H9 (cell line): ENCODE measurements around the gene MOXD1. TPM values are rescaled to one million over a fixed set of nuclear protein-coding genes. Genes with fewer than 3 reads are reported as not detected.

Experiments used
- DNase-seq: peaks from one replicate; pipeline ENCODE4 v3.0.0-alpha.2; 2017
- H2AFZ ChIP-seq: one replicate; pipeline ENCODE4 v1.6.1; 2013; ENCODE audit warnings: mild to moderate bottlenecking, low read length, control low read depth, moderate library complexity
- H2AK5ac ChIP-seq: 2 replicates; pipeline ENCODE4 v1.6.1; 2013; ENCODE audit warnings: low read length, control low read depth, mixed read lengths; ENCODE audit not compliant: insufficient read length
- H2BK120ac ChIP-seq: one replicate; pipeline ENCODE4 v1.6.1; 2013; ENCODE audit warnings: low read depth, mild to moderate bottlenecking, low read length, control low read depth, inconsistent platforms; ENCODE audit not compliant: poor library complexity, severe bottlenecking
- H2BK12ac ChIP-seq: 2 replicates; pipeline ENCODE4 v1.6.1; 2013; ENCODE audit warnings: low read length, control low read depth, mixed read lengths, low read depth; ENCODE audit not compliant: insufficient read length
- H2BK15ac ChIP-seq: 2 replicates; pipeline ENCODE4 v1.6.1; 2013; ENCODE audit warnings: low read depth, low read length, control low read depth
- H2BK20ac ChIP-seq: one replicate; pipeline ENCODE4 v1.6.1; 2013; ENCODE audit warnings: low read depth, mild to moderate bottlenecking, low read length, control low read depth, inconsistent platforms; ENCODE audit not compliant: poor library complexity, severe bottlenecking
- H2BK5ac ChIP-seq: 2 replicates; pipeline ENCODE4 v1.6.1; 2013; ENCODE audit warnings: low read length, control low read depth, mixed read lengths; ENCODE audit not compliant: insufficient read length
- H3K14ac ChIP-seq: 2 replicates; pipeline ENCODE4 v1.6.1; 2013; ENCODE audit warnings: low read length, control low read depth; ENCODE audit not compliant: insufficient read depth
- H3K18ac ChIP-seq: 2 replicates; pipeline ENCODE4 v1.6.1; 2013; ENCODE audit warnings: low read depth, mild to moderate bottlenecking, mixed read lengths, low read length, control low read depth; ENCODE audit not compliant: insufficient read length
- H3K23ac ChIP-seq: 2 replicates; pipeline ENCODE4 v1.6.1; 2013; ENCODE audit warnings: low read length, control low read depth, mixed read lengths, low read depth; ENCODE audit not compliant: insufficient read length
- H3K23me2 ChIP-seq: 2 replicates; pipeline ENCODE4 v1.6.1; 2013; ENCODE audit warnings: low read depth, mild to moderate bottlenecking, mixed read lengths, low read length, control low read depth; ENCODE audit not compliant: insufficient read length, poor library complexity, severe bottlenecking
- H3K27ac ChIP-seq: 2 replicates; pipeline ENCODE4 v1.5.1; 2013; ENCODE audit warnings: low read length, control low read depth, mixed read lengths, low read depth; ENCODE audit not compliant: insufficient read length
- H3K27me3 ChIP-seq: 2 replicates; pipeline ENCODE4 v1.6.1; 2013; ENCODE audit warnings: low read length, control low read depth, inconsistent platforms; ENCODE audit not compliant: insufficient read depth
- H3K4ac ChIP-seq: 2 replicates; pipeline ENCODE4 v1.6.1; 2013; ENCODE audit warnings: low read depth, mild to moderate bottlenecking, control low read depth, inconsistent platforms, low read length, moderate library complexity
- H3K4me1 ChIP-seq: 2 replicates; pipeline ENCODE4 v1.6.1; 2013; ENCODE audit warnings: low read length, control low read depth, inconsistent platforms; ENCODE audit not compliant: insufficient read depth
- H3K4me2 ChIP-seq: 2 replicates; pipeline ENCODE4 v1.6.1; 2013; ENCODE audit warnings: low read length, control low read depth, mixed read lengths; ENCODE audit not compliant: insufficient read length, insufficient read depth
- H3K56ac ChIP-seq: 2 replicates; pipeline ENCODE4 v1.6.1; 2013; ENCODE audit warnings: low read depth, mild to moderate bottlenecking, mixed read lengths, low read length, control low read depth; ENCODE audit not compliant: insufficient read length
- H3K79me1 ChIP-seq: 2 replicates; pipeline ENCODE4 v1.6.1; 2013; ENCODE audit warnings: low read depth, mild to moderate bottlenecking, moderate library complexity, low read length, control low read depth, inconsistent platforms; ENCODE audit not compliant: insufficient read depth, poor library complexity, severe bottlenecking
- H3K79me2 ChIP-seq: 2 replicates; pipeline ENCODE4 v1.6.1; 2013; ENCODE audit warnings: low read length, control low read depth, inconsistent platforms; ENCODE audit not compliant: insufficient read depth
- H3K9ac ChIP-seq: 2 replicates; pipeline ENCODE4 v1.6.1; 2013; ENCODE audit warnings: low read length, control low read depth, mixed read lengths; ENCODE audit not compliant: insufficient read length; ENCODE audit errors: extremely low read depth
- H3K9me3 ChIP-seq: one replicate; pipeline ENCODE4 v1.6.1; 2013; ENCODE audit warnings: low read depth, low read length, inconsistent platforms; ENCODE audit not compliant: control insufficient read depth
- H3T11ph ChIP-seq: one replicate; pipeline ENCODE4 v1.6.1; 2013; ENCODE audit warnings: mild to moderate bottlenecking, low read length, control low read depth, inconsistent platforms
- H4K20me1 ChIP-seq: one replicate; pipeline ENCODE4 v1.6.1; 2013; ENCODE audit not compliant: control insufficient read depth, insufficient read length, insufficient read depth
- H4K5ac ChIP-seq: 2 replicates; pipeline ENCODE4 v1.6.1; 2013; ENCODE audit warnings: low read depth, mild to moderate bottlenecking, mixed read lengths, low read length, control low read depth; ENCODE audit not compliant: insufficient read length
- H4K8ac ChIP-seq: replicated peaks from 2 replicates; pipeline ENCODE4 v1.6.1; 2013; ENCODE audit warnings: low read length, control low read depth, mixed read lengths, low read depth; ENCODE audit not compliant: insufficient read length
- H4K91ac ChIP-seq: 2 replicates; pipeline ENCODE4 v1.6.1; 2013; ENCODE audit warnings: low read depth, mild to moderate bottlenecking, moderate library complexity, mixed read lengths, low read length, control low read depth; ENCODE audit not compliant: insufficient read length
- H3K27ac Mint-ChIP-seq, 3 experiments: 2 replicates in 2 of 3; 3 replicates in 1 of 3; pipeline ENCODE4 v1.8.0; 2020 to 2021; ENCODE audit warnings: mixed read lengths in 3 of 3, mild to moderate bottlenecking in 1 of 3, moderate library complexity in 1 of 3
- H3K27me3 Mint-ChIP-seq: 2 replicates; pipeline ENCODE4 v1.8.0; 2021; ENCODE audit warnings: low read depth, mild to moderate bottlenecking, moderate library complexity, mixed read lengths
- H3K36me3 Mint-ChIP-seq, 3 experiments: 2 replicates in 2 of 3; 3 replicates in 1 of 3; pipeline ENCODE4 v1.8.0; 2020 to 2021; ENCODE audit warnings: low read depth in 3 of 3, mixed read lengths in 3 of 3; ENCODE audit not compliant: insufficient read depth in 1 of 3
- H3K4me1 Mint-ChIP-seq, 2 experiments: 2 replicates each; pipeline ENCODE4 v1.8.0; 2020; ENCODE audit warnings: mixed read lengths in 2 of 2
- H3K4me3 Mint-ChIP-seq, 2 experiments: 2 replicates in 1 of 2; 3 replicates in 1 of 2; pipeline ENCODE4 v1.8.0; 2020 to 2021; ENCODE audit warnings: mild to moderate bottlenecking in 2 of 2, mixed read lengths in 2 of 2, moderate library complexity in 1 of 2
- H3K9me3 Mint-ChIP-seq, 2 experiments: 2 replicates in 1 of 2; 3 replicates in 1 of 2; pipeline ENCODE4 v1.8.0; 2020; ENCODE audit warnings: mild to moderate bottlenecking in 2 of 2, mixed read lengths in 2 of 2, moderate library complexity in 1 of 2
- WGBS: extraction: QIAGEN DNeasy Blood & Tissue Kit; methylation state at CpG from one replicate; pipeline ENCODE4 v1.1.7; 2013; ENCODE audit warnings: missing lambda C conversion rate, low lambda C conversion rate, mixed read lengths; ENCODE audit not compliant: insufficient read length; ENCODE audit errors: extremely low coverage; 5-methylcytosine and 5-hydroxymethylcytosine counted together
- total RNA-seq: library from RNA; stranded (reverse); gene quantifications from 2 replicates; pipeline ENCODE4 v1.2.1, GENCODE V29; 2021
- TF ChIP-seq, protein P1 (sequence below): fragments of 200-600 bp; sonication (generic); conservative IDR thresholded peaks from 3 replicates; pipeline ENCODE4 v1.8.0; 2021; ENCODE audit warnings: antibody characterized with exemption, mild to moderate bottlenecking

Gene MOXD1
- total RNA-seq, 1 experiment from 2014 or later = 2.3 TPM

DNA sequence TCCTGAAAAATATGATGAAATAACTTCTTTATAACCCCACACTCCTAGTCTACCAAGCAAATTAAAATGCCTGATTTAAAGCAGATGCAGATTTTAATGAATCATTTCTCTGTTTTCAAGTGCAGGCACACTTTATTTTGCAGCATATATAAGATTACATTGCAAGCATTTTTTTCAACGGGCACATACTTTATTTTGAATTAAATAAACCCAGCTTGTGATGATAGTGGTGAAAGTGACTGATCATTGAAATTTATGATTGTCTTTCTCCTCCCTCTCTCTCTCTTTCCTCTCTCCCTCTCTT is 12.2 kb upstream of the MOXD1 start:
- no peaks in the 10 kb centered on the region for H3K79me2 ChIP-seq
- no peak overlapping the region for H3T11ph ChIP-seq
- no peak overlapping the region for H2AK5ac ChIP-seq
- H3K9ac ChIP-seq = no peak overlapping the region
- H2BK5ac ChIP-seq = no peak overlapping the region
- H3K14ac ChIP-seq = no peak overlapping the region
- no peaks in the 10 kb centered on the region; the same call in none of the 2 replicates for H3K27me3 Mint-ChIP-seq
- H3K18ac ChIP-seq = no peak overlapping the region
- no CpG with 5 or more reads among the region's 1 CpG for WGBS
- no peaks in the 10 kb centered on the region for H4K20me1 ChIP-seq
- no peak overlapping the region for H3K27ac ChIP-seq
- no peaks in the 10 kb centered on the region for H3K23me2 ChIP-seq
- H3K4me3 Mint-ChIP-seq = no peak overlapping the region
- H3K27me3 ChIP-seq = no peaks in the 10 kb centered on the region
- no peak overlapping the region for H3K56ac ChIP-seq
- no peak overlapping the region for H2AFZ ChIP-seq
- H3K36me3 Mint-ChIP-seq = peaks cover 1 to 12% (median 5%) of the 10 kb centered on the region in 3 experiments; a peak in 2 of 7 replicates
- H3K27ac Mint-ChIP-seq = no peak overlapping the region
- H3K79me1 ChIP-seq = no peaks in the 10 kb centered on the region
- H3K4me2 ChIP-seq = no peak overlapping the region
- H3K4ac ChIP-seq = no peak overlapping the region
- H4K5ac ChIP-seq = no peak overlapping the region
- TF ChIP-seq, protein P1, sequence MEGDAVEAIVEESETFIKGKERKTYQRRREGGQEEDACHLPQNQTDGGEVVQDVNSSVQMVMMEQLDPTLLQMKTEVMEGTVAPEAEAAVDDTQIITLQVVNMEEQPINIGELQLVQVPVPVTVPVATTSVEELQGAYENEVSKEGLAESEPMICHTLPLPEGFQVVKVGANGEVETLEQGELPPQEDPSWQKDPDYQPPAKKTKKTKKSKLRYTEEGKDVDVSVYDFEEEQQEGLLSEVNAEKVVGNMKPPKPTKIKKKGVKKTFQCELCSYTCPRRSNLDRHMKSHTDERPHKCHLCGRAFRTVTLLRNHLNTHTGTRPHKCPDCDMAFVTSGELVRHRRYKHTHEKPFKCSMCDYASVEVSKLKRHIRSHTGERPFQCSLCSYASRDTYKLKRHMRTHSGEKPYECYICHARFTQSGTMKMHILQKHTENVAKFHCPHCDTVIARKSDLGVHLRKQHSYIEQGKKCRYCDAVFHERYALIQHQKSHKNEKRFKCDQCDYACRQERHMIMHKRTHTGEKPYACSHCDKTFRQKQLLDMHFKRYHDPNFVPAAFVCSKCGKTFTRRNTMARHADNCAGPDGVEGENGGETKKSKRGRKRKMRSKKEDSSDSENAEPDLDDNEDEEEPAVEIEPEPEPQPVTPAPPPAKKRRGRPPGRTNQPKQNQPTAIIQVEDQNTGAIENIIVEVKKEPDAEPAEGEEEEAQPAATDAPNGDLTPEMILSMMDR = no peak
- no peak overlapping the region for H2BK20ac ChIP-seq
- H4K91ac ChIP-seq = no peak overlapping the region
- H4K8ac ChIP-seq = no peak overlapping the region
- H3K9me3 ChIP-seq = peaks cover 4% of the 10 kb centered on the region
- no peaks in the 10 kb centered on the region for H3K4me1 ChIP-seq
- DNase-seq = no peak
- H2BK120ac ChIP-seq = no peak overlapping the region
- H2BK12ac ChIP-seq = no peak overlapping the region
- no peaks in the 10 kb centered on the region for H3K4me1 Mint-ChIP-seq
- no peak overlapping the region for H3K23ac ChIP-seq
- H2BK15ac ChIP-seq = no peak overlapping the region
- H3K9me3 Mint-ChIP-seq = peaks cover 12 to 13% of the 10 kb centered on the region in 2 experiments; a peak in 4 of 5 replicates
